Adrenal gland (tissue), 12 donors: Measurements from ENCODE around the gene DUSP1. TPM values are rescaled to one million over a fixed set of nuclear protein-coding genes. Genes with fewer than 3 reads are reported as not detected.
A peak's percentile ranks its signal among the peaks of the same experiment; 100 is the strongest.
"Not testable (repeated sequence)": the region's sequence is repeated elsewhere in the genome, so short reads cannot be mapped to it uniquely, and the experiment has no call there.

ENCODE experiments used
- DNase-seq, 7 donors: peaks; one replicate each; pipeline ENCODE4 v3.0.0-alpha.2; 2019 to 2020
- H3K27ac ChIP-seq, 5 donors: fragments of 200-600 bp; sonication (generic) in 4 of 5; 1 replicate in 3 of 5; 2 replicates in 2 of 5; pipeline versions ENCODE4 v1.5.1 to v1.8.0; 2016 to 2020; ENCODE audit warnings: mild to moderate bottlenecking in 1 of 5
- H3K27me3 ChIP-seq: fragments of 200-600 bp; 2 replicates; pipeline ENCODE4 v1.8.0; 2021
- H3K36me3 ChIP-seq, 2 donors: fragments of 200-600 bp; replicated peaks in 1 of 2; 1 replicate in 1 of 2; 2 replicates in 1 of 2; pipeline versions ENCODE4 v1.5.1 to v1.8.0; 2018 to 2022
- H3K4me1 ChIP-seq, 2 donors: fragments of 200-600 bp; replicated peaks in 1 of 2; 1 replicate in 1 of 2; 2 replicates in 1 of 2; pipeline versions ENCODE4 v1.5.1 to v1.8.0; 2018 to 2021
- H3K4me3 ChIP-seq, 4 donors: fragments of 200-600 bp; sonication (generic) in 3 of 4; one replicate each; pipeline ENCODE4 v1.5.1; 2016 to 2018
- H3K9me3 ChIP-seq, 3 donors: fragments of 200-600 bp; sonication (generic) in 1 of 3; replicated peaks in 1 of 3; 1 replicate in 2 of 3; 2 replicates in 1 of 3; pipeline versions ENCODE4 v1.5.1 to v1.8.0; 2016 to 2021
- POLR2A ChIP-seq, 2 donors: fragments of 450-650 bp; IDR thresholded peaks; one replicate each; pipeline ENCODE4 v1.6.1; 2017; ENCODE audit warnings: antibody characterized with exemption in 2 of 2, mild to moderate bottlenecking in 2 of 2, moderate library complexity in 1 of 2
- WGBS, 4 donors: extraction: QIAGEN DNeasy Blood & Tissue Kit in 2 of 4; methylation state at CpG; one replicate each; pipeline versions ENCODE4 v1.1.5 to v1.1.7; 2013 to 2017; 5-methylcytosine and 5-hydroxymethylcytosine counted together
- intact Hi-C, 2 donors: fragments of 100-400 bp; cut with DNase I; formaldehyde crosslinking; loops; one replicate each; pipeline versions ENCODE4 v1.14.1 to v1.15.0; 2022 to 2023
- polyA plus RNA-seq, 3 donors: library from polyadenylated mRNA; stranded (reverse); fragments of 200-250 nt in 2 of 3; fragments of 350-450 nt in 1 of 3; fragmentation: Illumina TruSeq in 1 of 3; extraction: RNeasy Lipid Tissue Mini Kit (QIAGEN cat#74804) in 1 of 3; gene quantifications; one replicate each; pipeline ENCODE4 v1.2.3, GENCODE V29; 2013 to 2014
- total RNA-seq, 9 donors: library from RNA; depleted of rRNA in 4 of 9; stranded (reverse); fragments of >200 nt in 4 of 9; fragments of 120-200 nt in 1 of 9; fragmentation: NEBNext Ultra II Directional in 1 of 9; extraction: Animal tissue kit (Norgen Biotek cat#: 25700) in 1 of 9; gene quantifications; one replicate each; pipeline versions ENCODE4 v1.1.0 to v1.2.4, GENCODE V29; 2013 to 2023
- TF ChIP-seq, protein P1 (sequence below), 6 experiments: fragments of 450-650 bp in 4 of 6; fragments of 200-600 bp in 2 of 6; sonication (generic) in 1 of 6; IDR thresholded peaks; 1 replicate in 5 of 6; 2 replicates in 1 of 6; pipeline versions ENCODE4 v1.5.1 to v1.8.0; 2016 to 2021; ENCODE audit warnings: antibody characterized with exemption in 6 of 6, mild to moderate bottlenecking in 2 of 6, moderate library complexity in 1 of 6
- donor health status: healthy with polysubstance abuse.
- donor health status: Bipolar disorder and iron deficiency.
- donor health status: DM: yes; HTN: yes; CAD: no.
- donor health status: DM: no; HTN: no; CAD: no.
- donor health status: DM: no; HTN: no; CAD: no.
- donor health status: DM: yes; HTN: yes; CAD: no.

Gene DUSP1
- total and polyA plus RNA-seq, 12 donors, result 59.5 to 603 (median 260) TPM

GRCh38 chr5:172818081-172818480, 47.1 kb upstream of the DUSP1 start:
- TF ChIP-seq, protein P1, sequence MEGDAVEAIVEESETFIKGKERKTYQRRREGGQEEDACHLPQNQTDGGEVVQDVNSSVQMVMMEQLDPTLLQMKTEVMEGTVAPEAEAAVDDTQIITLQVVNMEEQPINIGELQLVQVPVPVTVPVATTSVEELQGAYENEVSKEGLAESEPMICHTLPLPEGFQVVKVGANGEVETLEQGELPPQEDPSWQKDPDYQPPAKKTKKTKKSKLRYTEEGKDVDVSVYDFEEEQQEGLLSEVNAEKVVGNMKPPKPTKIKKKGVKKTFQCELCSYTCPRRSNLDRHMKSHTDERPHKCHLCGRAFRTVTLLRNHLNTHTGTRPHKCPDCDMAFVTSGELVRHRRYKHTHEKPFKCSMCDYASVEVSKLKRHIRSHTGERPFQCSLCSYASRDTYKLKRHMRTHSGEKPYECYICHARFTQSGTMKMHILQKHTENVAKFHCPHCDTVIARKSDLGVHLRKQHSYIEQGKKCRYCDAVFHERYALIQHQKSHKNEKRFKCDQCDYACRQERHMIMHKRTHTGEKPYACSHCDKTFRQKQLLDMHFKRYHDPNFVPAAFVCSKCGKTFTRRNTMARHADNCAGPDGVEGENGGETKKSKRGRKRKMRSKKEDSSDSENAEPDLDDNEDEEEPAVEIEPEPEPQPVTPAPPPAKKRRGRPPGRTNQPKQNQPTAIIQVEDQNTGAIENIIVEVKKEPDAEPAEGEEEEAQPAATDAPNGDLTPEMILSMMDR (IDR thresholded peaks at IDR 0.05), result no peak
- no peak for TF ChIP-seq POLR2A (IDR thresholded peaks at IDR 0.05)
- 92 to 95% (median 95%) methylated on average over 3 of the region's 3 CpGs for WGBS, 4 donors
- intact Hi-C loops, result no loop called here
- Histone ChIP-seq H3K36me3 (no peaks in the 10 kb centered on the region), H3K27ac (peak overlapping the region in 1 of 5 donors; percentile 61), H3K4me1 (peaks cover 10 to 11% of the 10 kb centered on the region in 2 donors), H3K4me3 (no peak overlapping the region), H3K9me3 (no peaks in the 10 kb centered on the region), H3K27me3 (no peaks in the 10 kb centered on the region)
- DNase-seq, result no peak

- H3K4me3 ChIP-seq, result no peak overlapping the region
- H3K4me1 ChIP-seq, result peaks cover 10 to 11% of the 10 kb centered on the region in 2 donors
- peak overlapping the region in 3 of 5 donors; percentile 61 to 68 (median 63) for H3K27ac ChIP-seq
- TF ChIP-seq, protein P1 (IDR thresholded peaks at IDR 0.05), result no peak
- peak in 1 of 7 donors; percentile 50 for DNase-seq
- H3K27me3 ChIP-seq, result no peaks in the 10 kb centered on the region
- 59 to 66% (median 61%) methylated on average over 7 of the region's 7 CpGs for WGBS, 4 donors
- intact Hi-C loops, result no loop called here
- H3K9me3 ChIP-seq, result no peaks in the 10 kb centered on the region
- H3K36me3 ChIP-seq, result no peaks in the 10 kb centered on the region
These were observed 46.7 kb upstream of the DUSP1 start for GRCh38 chr5:172817664-172818063.

DNA sequence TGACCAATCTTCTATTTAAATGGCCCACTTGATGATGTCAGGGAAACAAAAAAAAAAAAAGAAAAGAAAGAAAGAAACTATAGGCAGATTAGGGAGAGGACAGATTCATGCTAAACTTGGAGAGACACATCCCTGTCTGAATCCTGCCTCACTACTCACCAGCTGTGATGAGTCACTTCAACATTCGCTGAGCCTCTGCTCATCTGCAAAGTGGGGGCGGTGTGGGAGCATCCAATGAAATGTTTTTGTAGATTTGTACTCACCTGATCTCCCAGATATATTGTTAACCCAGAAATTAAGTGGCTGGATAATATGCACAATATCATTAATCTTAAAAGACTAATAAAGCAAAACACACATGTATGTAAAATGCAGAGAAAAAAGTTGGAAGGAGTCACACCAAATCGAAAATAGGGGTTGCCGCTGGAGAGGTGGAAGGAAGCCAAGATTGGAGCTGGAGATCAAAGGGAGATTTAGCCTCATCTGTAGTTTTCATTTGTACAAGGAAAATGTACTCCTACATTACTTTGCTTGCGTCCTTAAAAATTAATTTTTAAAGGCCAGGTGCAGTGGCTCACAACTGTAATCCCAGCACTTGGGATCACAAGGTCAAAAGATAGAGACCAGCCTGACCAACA, 46.0 kb upstream of the DUSP1 start:
- intact Hi-C loops, result no loop called here
- Histone ChIP-seq H3K27ac (peak overlapping the region in 4 of 5 donors; percentile 36 to 68 (median 61)), H3K4me1 (peaks cover 10 to 11% of the 10 kb centered on the region in 2 donors), H3K36me3 (no peaks in the 10 kb centered on the region), H3K9me3 (no peaks in the 10 kb centered on the region), H3K4me3 (no peak overlapping the region), H3K27me3 (no peaks in the 10 kb centered on the region)
- WGBS, 4 donors, result 26 to 38% (median 35%) methylated on average over 5 of the region's 5 CpGs
- peak in 1 of 2 donors; percentile 55 for TF ChIP-seq POLR2A (IDR thresholded peaks at IDR 0.05)
- TF ChIP-seq, protein P1 (IDR thresholded peaks at IDR 0.05), result peak in 1 of 6 experiments; percentile 8
- DNase-seq, result peak; percentile 64 to 81 (median 78)

DNA sequence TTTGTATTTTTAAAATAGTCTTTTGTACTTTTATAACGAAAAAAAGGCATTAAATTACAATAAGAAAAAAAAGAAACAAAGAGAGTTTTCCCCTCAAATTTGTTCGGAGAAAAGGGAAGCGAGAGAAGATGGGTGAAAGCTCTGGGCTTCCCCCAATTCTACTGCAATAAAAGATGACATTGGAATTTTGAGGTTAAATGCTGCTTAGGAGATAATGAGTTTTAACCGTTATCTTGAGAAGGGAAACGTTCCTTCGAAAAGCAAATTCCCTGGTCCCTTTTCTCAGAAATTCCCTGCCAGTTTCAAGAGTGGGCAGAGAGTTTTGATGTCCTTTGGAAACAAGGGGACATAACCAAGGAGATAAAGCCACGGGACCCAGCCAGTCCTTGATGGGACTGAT, 44.6 kb upstream of the DUSP1 start:
- Histone ChIP-seq H3K27ac (no peak overlapping the region), H3K4me1 (peaks cover 10 to 11% of the 10 kb centered on the region in 2 donors), H3K9me3 (no peaks in the 10 kb centered on the region), H3K4me3 (no peak overlapping the region), H3K36me3 (no peaks in the 10 kb centered on the region), H3K27me3 (no peaks in the 10 kb centered on the region)
- TF ChIP-seq POLR2A (IDR thresholded peaks at IDR 0.05), result no peak
- TF ChIP-seq, protein P1 (IDR thresholded peaks at IDR 0.05), result no peak
- no peak for DNase-seq
- WGBS, 4 donors, result 72 to 77% (median 74%) methylated on average over 7 of the region's 7 CpGs
- intact Hi-C loops, result no loop called here

DNA sequence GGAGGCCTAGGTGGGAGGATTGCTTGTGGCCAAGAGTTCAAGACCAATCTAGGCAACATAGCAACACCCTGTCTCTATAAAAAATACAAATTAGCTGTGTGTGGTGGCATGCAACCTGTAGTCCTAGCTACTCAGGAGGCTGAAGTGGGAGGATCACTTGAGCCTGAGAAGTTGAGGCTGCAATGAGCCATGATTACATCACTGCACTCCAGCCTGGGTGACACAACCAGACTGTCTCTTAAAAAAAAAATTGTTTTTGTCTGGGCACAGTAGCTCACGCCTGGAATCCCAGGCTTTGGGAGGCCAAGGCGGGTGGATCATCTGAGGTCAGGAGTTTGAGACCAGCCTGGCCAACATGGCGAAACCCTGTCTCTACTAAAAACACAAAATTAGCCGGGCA, 40.0 kb upstream of the DUSP1 start:
- H3K27me3 ChIP-seq, H3K36me3 ChIP-seq, H3K27ac ChIP-seq, intact Hi-C loops, DNase-seq, H3K4me3 ChIP-seq, H3K9me3 ChIP-seq, H3K4me1 ChIP-seq: not testable (repeated sequence)
- WGBS, 4 donors, result 90 to 98% (median 92%) methylated on average over 4 of the region's 4 CpGs
